ENCODE data around the gene HMCES.
"Not testable (repeated sequence)": the region's sequence is repeated elsewhere in the genome, so short reads cannot be mapped to it uniquely, and the experiment has no call there.

The HMCES gene

GRCh38 chr3:129259612-129260477 is 18.8 kb upstream of the HMCES start:
- no peak for DNase-seq (ENCODE audit: low spot score)

- no peak for DNase-seq (ENCODE audit: low spot score)
These were observed 18.1 kb upstream of the HMCES start for GRCh38 chr3:129260606-129261005.

- DNase-seq (ENCODE audit: low spot score): no peak
These were observed 16.8 kb upstream of the HMCES start for GRCh38 chr3:129261894-129262293.

GRCh38 chr3:129263161-129263910 is 15.3 kb upstream of the HMCES start:
- no peak for DNase-seq (ENCODE audit: low spot score)

- DNase-seq (ENCODE audit: low spot score): not testable (repeated sequence)
These were observed 13.7 kb upstream of the HMCES start for GRCh38 chr3:129264994-129265393.

- DNase-seq (ENCODE audit: low spot score): no peak
These were observed 12.0 kb upstream of the HMCES start for GRCh38 chr3:129266651-129267050.

- no peak for DNase-seq (ENCODE audit: low spot score)
These were observed 10.3 kb upstream of the HMCES start for GRCh38 chr3:129268396-129268795.

GRCh38 chr3:129271674-129272073 is 7.0 kb upstream of the HMCES start:
- DNase-seq (ENCODE audit: low spot score): no peak

GRCh38 chr3:129276385-129276784 is 2.3 kb upstream of the HMCES start:
- no peak for DNase-seq (ENCODE audit: low spot score)

- DNase-seq (ENCODE audit: low spot score): peak; percentile 28
These were observed 820 bp upstream of the HMCES start for GRCh38 chr3:129277829-129278271.

GRCh38 chr3:129278966-129279906 is 566 bp downstream of the HMCES start:
- peak; percentile 9 for DNase-seq (ENCODE audit: low spot score)

- DNase-seq (ENCODE audit: low spot score): no peak
These were observed 1.5 kb downstream of the HMCES start for GRCh38 chr3:129280183-129280582.

GRCh38 chr3:129281726-129282125 is 3.1 kb downstream of the HMCES start:
- no peak for DNase-seq (ENCODE audit: low spot score)

- DNase-seq (ENCODE audit: low spot score): no peak
These were observed 4.2 kb downstream of the HMCES start for GRCh38 chr3:129282727-129283327.

GRCh38 chr3:129286081-129286480 is 7.4 kb downstream of the HMCES start:
- DNase-seq (ENCODE audit: low spot score): no peak

GRCh38 chr3:129288446-129288845 is 9.8 kb downstream of the HMCES start:
- no peak for DNase-seq (ENCODE audit: low spot score)

- DNase-seq (ENCODE audit: low spot score): no peak
These were observed 10.7 kb downstream of the HMCES start for GRCh38 chr3:129289201-129289921.

- no peak for DNase-seq (ENCODE audit: low spot score)
These were observed 12.7 kb downstream of the HMCES start for GRCh38 chr3:129291236-129291886.

- no peak for DNase-seq (ENCODE audit: low spot score)
These were observed 16.6 kb downstream of the HMCES start for GRCh38 chr3:129295286-129295685.
